ENCODE measurements around the gene FHL3. TPM values are rescaled to one million over a fixed set of nuclear protein-coding genes. Genes with fewer than 3 reads are reported as not detected.

FHL3 gene
- total and polyA plus RNA-seq, 2 donors (not counting 3 experiments of a cell fraction or from before 2014, with no cell fraction given), result 26.1 to 58.7 TPM

DNA sequence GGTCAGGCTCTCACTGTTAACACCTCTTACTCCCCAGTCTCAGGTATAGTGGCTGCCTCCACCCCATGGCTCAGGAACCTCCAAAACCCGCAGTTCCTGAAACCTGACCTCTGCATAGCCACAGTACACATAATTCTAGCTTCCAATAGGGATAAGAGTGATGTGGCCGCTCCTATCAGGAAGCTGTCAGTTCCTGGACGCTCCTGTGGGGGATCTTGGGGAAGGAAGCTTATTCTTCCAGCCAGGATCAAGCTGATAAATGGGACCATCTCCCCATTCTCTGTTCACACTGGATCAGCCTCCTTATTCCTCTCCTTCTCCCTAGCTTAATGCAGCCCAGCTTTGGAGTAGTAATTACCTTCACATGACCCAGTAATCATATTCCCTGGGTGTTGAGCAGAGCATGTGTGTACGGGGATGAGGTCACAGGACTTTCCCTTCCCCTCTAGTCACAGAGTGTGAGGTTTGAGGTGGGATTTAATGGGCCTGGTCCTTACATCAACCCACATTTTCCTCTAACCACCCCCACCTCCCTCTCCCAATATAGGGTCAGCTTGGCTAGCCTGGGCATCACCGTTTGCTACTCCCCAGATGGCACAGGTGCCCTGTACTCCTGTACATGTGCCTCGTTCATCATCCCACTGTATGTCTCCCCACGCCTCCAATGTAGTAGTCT, 48.2 kb upstream of the FHL3 start:
- DNase-seq (ENCODE audit: low read depth, low spot score) (no peak), FAIRE-seq (no peak)
- intact Hi-C loops (cut with micrococcal nuclease), result no loop called here
- Histone ChIP-seq H3K9me3 (replicated peaks; ENCODE audit: control insufficient read depth, insufficient read depth, low read length) (no peaks in the 10 kb centered on the region), H3K4me3 (replicated peaks in 1 of 3; ENCODE audit: insufficient read depth in 1 of 3, low read depth in 1 of 3, low read length in 3 of 3) (no peak overlapping the region), H3K9ac (replicated peaks; ENCODE audit: extremely low read depth, insufficient read depth, low read length) (no peak overlapping the region), H3K4me1 (ENCODE audit: control insufficient read depth, extremely low read depth, insufficient read depth, low read length) (no peaks in the 10 kb centered on the region), H3K27ac (ENCODE audit: insufficient read depth, low read depth, low read length) (no peak overlapping the region), H4K20me1 (replicated peaks; ENCODE audit: control insufficient read depth, extremely low read depth, insufficient read depth, low read length) (no peaks in the 10 kb centered on the region), H3K79me2 (ENCODE audit: control insufficient read depth, insufficient read depth, low read length) (no peaks in the 10 kb centered on the region), H3K4me2 (ENCODE audit: insufficient read depth, low read length) (no peak overlapping the region), H3K36me3 (ENCODE audit: control insufficient read depth in 2 of 2, extremely low read depth in 1 of 2, insufficient read depth in 2 of 2, low read length in 2 of 2) (no peaks in the 10 kb centered on the region), H2AFZ (ENCODE audit: low read depth, low read length) (no peak overlapping the region), H3K27me3 (ENCODE audit: control insufficient read depth in 2 of 2, insufficient read depth in 2 of 2, low read length in 2 of 2) (peaks cover 4 to 6% of the 10 kb centered on the region in 2 experiments), H3K9me1 (replicated peaks; ENCODE audit: control insufficient read depth, extremely low read depth, insufficient read depth, low read length) (no peaks in the 10 kb centered on the region)
- TF ChIP-seq JUN (IDR thresholded peaks at IDR 0.05; ENCODE audit: borderline replicate concordance, insufficient read depth, insufficient read length, low read depth) (no peak), GATA2 (IDR thresholded peaks at IDR 0.05; ENCODE audit: insufficient read depth, insufficient read length, low read depth, low read length) (no peak), POLR2A (IDR thresholded peaks at IDR 0.05; ENCODE audit: low read depth, low read length) (no peak), POLR2AphosphoS5 (IDR thresholded peaks at IDR 0.05; ENCODE audit: insufficient read depth, low read depth, low read length) (no peak)
- TF ChIP-seq, protein P1, sequence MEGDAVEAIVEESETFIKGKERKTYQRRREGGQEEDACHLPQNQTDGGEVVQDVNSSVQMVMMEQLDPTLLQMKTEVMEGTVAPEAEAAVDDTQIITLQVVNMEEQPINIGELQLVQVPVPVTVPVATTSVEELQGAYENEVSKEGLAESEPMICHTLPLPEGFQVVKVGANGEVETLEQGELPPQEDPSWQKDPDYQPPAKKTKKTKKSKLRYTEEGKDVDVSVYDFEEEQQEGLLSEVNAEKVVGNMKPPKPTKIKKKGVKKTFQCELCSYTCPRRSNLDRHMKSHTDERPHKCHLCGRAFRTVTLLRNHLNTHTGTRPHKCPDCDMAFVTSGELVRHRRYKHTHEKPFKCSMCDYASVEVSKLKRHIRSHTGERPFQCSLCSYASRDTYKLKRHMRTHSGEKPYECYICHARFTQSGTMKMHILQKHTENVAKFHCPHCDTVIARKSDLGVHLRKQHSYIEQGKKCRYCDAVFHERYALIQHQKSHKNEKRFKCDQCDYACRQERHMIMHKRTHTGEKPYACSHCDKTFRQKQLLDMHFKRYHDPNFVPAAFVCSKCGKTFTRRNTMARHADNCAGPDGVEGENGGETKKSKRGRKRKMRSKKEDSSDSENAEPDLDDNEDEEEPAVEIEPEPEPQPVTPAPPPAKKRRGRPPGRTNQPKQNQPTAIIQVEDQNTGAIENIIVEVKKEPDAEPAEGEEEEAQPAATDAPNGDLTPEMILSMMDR (IDR thresholded peaks at IDR 0.05; ENCODE audit: extremely low read depth in 1 of 2, insufficient read depth in 1 of 2, low read depth in 1 of 2, low read length in 2 of 2), result no peak
- POLR2A ChIA-PET, result no interaction called here
- dilution Hi-C loops (cut with MboI; ENCODE audit: extremely low pct_ligation_motif_present, low sequenced_read_pairs), result no loop called here
- CTCF ChIA-PET, result interaction anchor here (0.6 to 1.2 kb wide), 7 partner anchors 11 to 780 kb away, joined by 3 to 4 read pairs (median 3); no protein-coding TSS in a partner anchor
- BruUV-seq (replicated peaks), result no TSS peak
